Fibroblast of villous mesenchyme (primary cell): ENCODE measurements around the gene NDUFA12. TPM values are rescaled to one million over a fixed set of nuclear protein-coding genes. Genes with fewer than 3 reads are reported as not detected.

ENCODE experiments used
- DNase-seq: peaks from one replicate; pipeline ENCODE4 v3.0.0-alpha.2; 2010; ENCODE audit warnings: low read depth
- H3K4me3 ChIP-seq: 2 replicates; pipeline ENCODE4 v1.5.1; 2011; ENCODE audit warnings: low read depth, mild to moderate bottlenecking, low read length
- CTCF ChIP-seq: IDR thresholded peaks from 2 replicates; pipeline ENCODE4 v1.5.1; 2012; ENCODE audit warnings: low read depth, mild to moderate bottlenecking, low read length; ENCODE audit not compliant: insufficient read depth
- total RNA-seq: library from RNA; depleted of rRNA; stranded (reverse); fragments of >200 nt; gene quantifications from 2 replicates; pipeline ENCODE4 v1.2.3, GENCODE V29; 2012

The NDUFA12 gene
- 108 and 137 TPM in 2 replicates for total RNA-seq

GRCh38 chr12:95003213-95003920, at the start of gene NDUFA12:
TSS of gene NDUFA12 (minus strand) at chr12:95003697. CDS start at chr12:95003680, 17 bp downstream.
- H3K4me3 ChIP-seq = peak within 1 kb of the TSS; percentile 97
- DNase-seq = peak; percentile 98
- no peak for TF ChIP-seq CTCF

- TF ChIP-seq CTCF = no peak
- no peak overlapping the region for H3K4me3 ChIP-seq
- no peak for DNase-seq
Measured at GRCh38 chr12:95051241-95051640, 47.7 kb upstream of the NDUFA12 start.

- peak; percentile 19 for DNase-seq
- no peak overlapping the region for H3K4me3 ChIP-seq
- TF ChIP-seq CTCF = no peak
Measured at GRCh38 chr12:95037906-95038305, 34.4 kb upstream of the NDUFA12 start.

- TF ChIP-seq CTCF = no peak
- no peak for DNase-seq
- H3K4me3 ChIP-seq = no peak overlapping the region
Measured at GRCh38 chr12:95034750-95035149, 31.3 kb upstream of the NDUFA12 start.

- no peak overlapping the region for H3K4me3 ChIP-seq
- TF ChIP-seq CTCF = no peak
- DNase-seq = no peak
Measured at GRCh38 chr12:95022477-95022876, 19.0 kb upstream of the NDUFA12 start.

GRCh38 chr12:95017482-95017881, 14.0 kb upstream of the NDUFA12 start:
- DNase-seq = no peak
- H3K4me3 ChIP-seq = no peak overlapping the region
- no peak for TF ChIP-seq CTCF

- DNase-seq = no peak
- no peak for TF ChIP-seq CTCF
- H3K4me3 ChIP-seq = no peak overlapping the region
Measured at GRCh38 chr12:95016120-95016519, 12.6 kb upstream of the NDUFA12 start.
